Prostate gland (tissue), 2 donors: ENCODE data around the gene CPSF3. TPM values are rescaled to one million over a fixed set of nuclear protein-coding genes. Genes with fewer than 3 reads are reported as not detected.

ENCODE experiments used
- DNase-seq: peaks from one replicate; pipeline ENCODE4 v3.0.0-alpha.2; 2019; ENCODE audit warnings: low spot score
- H3K27ac ChIP-seq, 2 donors: fragments of 200-600 bp; sonication (generic); 2 replicates each; pipeline ENCODE4 v1.5.1; 2017 to 2019
- H3K27me3 ChIP-seq: fragments of 200-600 bp; sonication (generic); replicated peaks from 2 replicates; pipeline ENCODE4 v1.5.1; 2019; ENCODE audit not compliant: insufficient read depth
- H3K36me3 ChIP-seq, 2 donors: fragments of 200-600 bp; sonication (generic); 1 replicate in 1 of 2; 2 replicates in 1 of 2; pipeline versions ENCODE4 v1.5.1 to v1.8.1; 2017 to 2019
- H3K4me1 ChIP-seq: fragments of 200-600 bp; sonication (generic); replicated peaks from 2 replicates; pipeline ENCODE4 v1.5.1; 2019
- H3K4me3 ChIP-seq, 2 donors: fragments of 200-600 bp; sonication (generic); 2 replicates each; pipeline ENCODE4 v1.5.1; 2017 to 2019
- H3K9me3 ChIP-seq: fragments of 200-600 bp; sonication (generic); 2 replicates; pipeline ENCODE4 v1.5.1; 2017
- POLR2A ChIP-seq: fragments of 450-650 bp; IDR thresholded peaks from one replicate; pipeline ENCODE4 v1.6.1; 2016; ENCODE audit warnings: antibody characterized with exemption, mild to moderate bottlenecking
- POLR2AphosphoS5 ChIP-seq: sonication (generic); formaldehyde crosslinking; IDR thresholded peaks from one replicate; pipeline ENCODE4 v1.6.1; 2017; ENCODE audit warnings: antibody characterized with exemption
- WGBS: methylation state at CpG from one replicate; pipeline ENCODE4 v1.1.5; 2018; 5-methylcytosine and 5-hydroxymethylcytosine counted together
- intact Hi-C: fragments of 100-400 bp; cut with DNase I; formaldehyde crosslinking; loops from one replicate; pipeline ENCODE4 v1.14.2; 2022
- total RNA-seq, 2 donors: library from RNA; depleted of rRNA; stranded (reverse); fragments of >200 nt; gene quantifications; one replicate each; pipeline ENCODE4 v1.1.0, GENCODE V29; 2016
- TF ChIP-seq, protein P1 (sequence below), 4 experiments: fragments of 200-600 bp in 2 of 4; fragments of 450-650 bp in 2 of 4; sonication (generic) in 2 of 4; IDR thresholded peaks; 1 replicate in 3 of 4; 2 replicates in 1 of 4; pipeline ENCODE4 v1.5.1; 2016 to 2019; ENCODE audit warnings: antibody characterized with exemption in 4 of 4, mild to moderate bottlenecking in 2 of 4, moderate library complexity in 2 of 4

Gene CPSF3
- total RNA-seq, 2 donors from 2014 or later, result 24.8 to 50.8 TPM

DNA sequence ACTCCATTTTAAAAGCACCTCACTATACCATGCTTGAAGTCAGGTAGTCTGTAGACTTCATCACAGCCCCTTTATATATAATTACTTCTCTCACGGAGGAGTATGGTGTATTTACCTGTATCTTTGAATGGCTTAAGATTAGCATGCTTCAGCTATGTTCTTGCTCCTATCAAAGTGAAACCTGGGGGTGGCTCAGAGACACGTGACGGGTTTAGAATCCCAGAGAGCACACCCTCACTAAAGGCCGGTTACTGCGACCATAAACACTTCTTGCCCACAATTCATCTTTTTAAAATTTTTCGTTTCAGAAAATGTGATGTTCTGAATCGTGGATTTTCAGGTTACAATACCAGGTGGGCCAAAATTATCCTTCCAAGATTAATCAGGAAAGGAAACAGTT is 54.5 kb downstream of the CPSF3 start:
- Histone ChIP-seq H3K9me3 (no peaks in the 10 kb centered on the region), H3K36me3 (peaks cover 0 to 3% of the 10 kb centered on the region in 2 donors), H3K4me1 (no peaks in the 10 kb centered on the region), H3K4me3 (no peak overlapping the region), H3K27ac (no peak overlapping the region), H3K27me3 (no peaks in the 10 kb centered on the region)
- DNase-seq, result no peak
- intact Hi-C loops, result loop anchor here (5.0 kb wide), 1 partner anchor 154 kb away; the partner anchor contains the start of gene YWHAQ
- TF ChIP-seq, protein P1, sequence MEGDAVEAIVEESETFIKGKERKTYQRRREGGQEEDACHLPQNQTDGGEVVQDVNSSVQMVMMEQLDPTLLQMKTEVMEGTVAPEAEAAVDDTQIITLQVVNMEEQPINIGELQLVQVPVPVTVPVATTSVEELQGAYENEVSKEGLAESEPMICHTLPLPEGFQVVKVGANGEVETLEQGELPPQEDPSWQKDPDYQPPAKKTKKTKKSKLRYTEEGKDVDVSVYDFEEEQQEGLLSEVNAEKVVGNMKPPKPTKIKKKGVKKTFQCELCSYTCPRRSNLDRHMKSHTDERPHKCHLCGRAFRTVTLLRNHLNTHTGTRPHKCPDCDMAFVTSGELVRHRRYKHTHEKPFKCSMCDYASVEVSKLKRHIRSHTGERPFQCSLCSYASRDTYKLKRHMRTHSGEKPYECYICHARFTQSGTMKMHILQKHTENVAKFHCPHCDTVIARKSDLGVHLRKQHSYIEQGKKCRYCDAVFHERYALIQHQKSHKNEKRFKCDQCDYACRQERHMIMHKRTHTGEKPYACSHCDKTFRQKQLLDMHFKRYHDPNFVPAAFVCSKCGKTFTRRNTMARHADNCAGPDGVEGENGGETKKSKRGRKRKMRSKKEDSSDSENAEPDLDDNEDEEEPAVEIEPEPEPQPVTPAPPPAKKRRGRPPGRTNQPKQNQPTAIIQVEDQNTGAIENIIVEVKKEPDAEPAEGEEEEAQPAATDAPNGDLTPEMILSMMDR (IDR thresholded peaks at IDR 0.05), result no peak
- no peak for TF ChIP-seq POLR2A
- TF ChIP-seq POLR2AphosphoS5, result no peak
- 89% methylated on average over 7 of the region's 7 CpGs for WGBS

DNA sequence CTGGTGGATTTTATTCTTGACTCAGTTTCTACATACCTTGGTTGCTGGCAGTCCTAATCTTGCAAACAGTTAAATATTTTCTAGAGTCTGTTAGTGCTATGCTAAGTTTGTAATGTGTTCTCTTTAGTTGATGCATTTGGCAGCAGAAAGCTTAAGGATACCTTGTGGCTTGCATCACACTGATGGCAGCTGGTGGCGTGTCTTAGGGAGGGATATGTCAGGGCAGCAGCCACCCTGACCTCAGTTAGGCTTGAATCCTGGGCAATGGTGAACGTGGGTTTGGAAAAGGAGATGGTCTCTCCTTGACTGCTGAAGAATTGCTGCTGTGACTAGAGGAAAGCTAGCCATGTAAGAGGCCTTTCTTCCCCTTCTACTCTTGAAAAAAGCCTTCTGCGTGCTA is 55.1 kb downstream of the CPSF3 start:
- H3K4me1 ChIP-seq, result no peaks in the 10 kb centered on the region
- H3K9me3 ChIP-seq, result no peaks in the 10 kb centered on the region
- 76% methylated on average over 3 of the region's 3 CpGs for WGBS
- no peak overlapping the region for H3K4me3 ChIP-seq
- TF ChIP-seq POLR2A, result no peak
- no peak for TF ChIP-seq POLR2AphosphoS5
- TF ChIP-seq, protein P1 (IDR thresholded peaks at IDR 0.05), result no peak
- H3K36me3 ChIP-seq, result peaks cover 0 to 7% of the 10 kb centered on the region in 2 donors
- DNase-seq, result no peak
- no peaks in the 10 kb centered on the region for H3K27me3 ChIP-seq
- intact Hi-C loops, result loop anchor here (5.0 kb wide), 1 partner anchor 154 kb away; the partner anchor contains the start of gene YWHAQ
- no peak overlapping the region for H3K27ac ChIP-seq

DNA sequence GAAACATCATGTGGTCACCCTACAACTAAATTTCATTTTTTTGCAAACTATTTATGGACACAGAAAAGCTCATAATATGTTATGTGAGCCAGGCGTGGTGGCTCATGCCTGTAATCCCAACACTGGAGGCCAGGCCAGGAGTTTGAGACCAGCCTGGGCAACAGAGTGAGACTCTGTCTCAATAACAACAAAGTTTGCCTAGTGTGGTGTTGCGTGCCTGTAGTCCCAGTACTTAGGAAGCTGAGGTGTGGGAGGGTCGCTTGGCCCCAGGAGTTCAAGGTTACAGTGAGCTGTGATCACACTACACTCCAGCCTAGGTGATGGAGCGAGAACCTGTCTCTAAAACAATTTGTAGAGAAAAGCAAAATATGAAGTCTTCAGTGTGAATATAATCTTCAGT is 56.7 kb downstream of the CPSF3 start:
- no peak overlapping the region for H3K4me3 ChIP-seq
- H3K4me1 ChIP-seq, result no peaks in the 10 kb centered on the region
- no peaks in the 10 kb centered on the region for H3K9me3 ChIP-seq
- intact Hi-C loops, result no loop called here
- DNase-seq, result no peak
- H3K27ac ChIP-seq, result no peak overlapping the region
- H3K36me3 ChIP-seq, result peaks cover 0 to 7% of the 10 kb centered on the region in 2 donors
- no peak for TF ChIP-seq POLR2A
- TF ChIP-seq POLR2AphosphoS5, result no peak
- no peaks in the 10 kb centered on the region for H3K27me3 ChIP-seq
- WGBS, result 97% methylated on average over 4 of the region's 4 CpGs

DNA sequence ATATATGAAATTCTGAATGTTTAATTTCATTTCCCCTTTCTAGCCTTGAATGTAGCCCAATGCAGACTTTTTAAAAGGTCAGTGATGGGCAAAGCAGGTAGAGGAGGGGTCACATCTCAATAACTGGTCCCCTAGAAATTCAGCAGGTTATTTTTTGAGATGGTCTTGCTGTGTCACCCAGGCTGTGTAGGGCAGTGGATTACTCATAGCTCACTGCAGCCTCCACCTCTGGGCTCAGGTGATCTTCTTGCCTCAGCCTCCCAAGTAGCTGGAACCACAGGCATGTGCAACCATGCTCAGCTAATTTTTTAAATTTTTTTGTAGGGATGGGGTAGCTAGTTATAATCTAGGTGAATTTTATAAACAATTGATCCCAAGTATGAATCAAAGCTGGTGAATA is 59.7 kb downstream of the CPSF3 start:
- no peak for DNase-seq
- peaks cover 0 to 9% of the 10 kb centered on the region in 2 donors for H3K36me3 ChIP-seq
- no peak for TF ChIP-seq POLR2AphosphoS5
- TF ChIP-seq, protein P1 (IDR thresholded peaks at IDR 0.05), result no peak
- no peak for TF ChIP-seq POLR2A
- no peaks in the 10 kb centered on the region for H3K4me1 ChIP-seq
- H3K27ac ChIP-seq, result no peak overlapping the region
- H3K9me3 ChIP-seq, result no peaks in the 10 kb centered on the region
- intact Hi-C loops, result no loop called here
- H3K27me3 ChIP-seq, result no peaks in the 10 kb centered on the region
- H3K4me3 ChIP-seq, result no peak overlapping the region

DNA sequence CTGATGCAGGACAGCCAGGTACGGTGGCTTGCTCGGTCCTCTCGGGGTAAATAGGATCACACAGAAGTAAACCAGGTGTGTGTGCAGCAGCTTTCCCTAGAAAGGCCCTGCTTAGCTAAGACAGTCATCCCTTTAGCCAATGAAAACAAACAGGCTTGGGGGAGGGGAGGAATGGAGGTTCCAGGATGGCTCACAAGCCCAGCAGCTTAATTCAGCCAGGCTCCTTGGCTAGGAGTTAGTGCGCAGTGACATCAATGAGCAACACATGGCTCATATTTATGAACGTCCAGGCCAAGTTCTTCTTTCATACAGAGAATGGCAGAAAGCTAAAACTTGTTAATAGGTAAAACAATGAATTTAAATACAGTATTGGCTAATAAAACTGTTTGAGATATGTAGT is 61.1 kb downstream of the CPSF3 start:
- H3K27ac ChIP-seq, result no peak overlapping the region
- DNase-seq, result no peak
- H3K27me3 ChIP-seq, result no peaks in the 10 kb centered on the region
- no peak overlapping the region for H3K4me3 ChIP-seq
- peaks cover 0 to 9% of the 10 kb centered on the region in 2 donors for H3K36me3 ChIP-seq
- no peaks in the 10 kb centered on the region for H3K9me3 ChIP-seq
- no peaks in the 10 kb centered on the region for H3K4me1 ChIP-seq
- 77% methylated on average over 5 of the region's 5 CpGs for WGBS
- intact Hi-C loops, result no loop called here
- no peak for TF ChIP-seq POLR2A
- no peak for TF ChIP-seq POLR2AphosphoS5
- TF ChIP-seq, protein P1 (IDR thresholded peaks at IDR 0.05), result no peak
